Kidney (tissue), 14 donors: ENCODE results near the gene KLK15. TPM values are rescaled to one million over a fixed set of nuclear protein-coding genes. Genes with fewer than 3 reads are reported as not detected.

Experiments
- DNase-seq, 5 donors: peaks; one replicate each; pipeline ENCODE4 v3.0.0-alpha.2; 2013 to 2020
- FAIRE-seq: peaks from 2 replicates; lab custom pipeline; 2012; peaks lifted over from hg19 to GRCh38; lab: Jason Lieb, UNC
- H3K27ac ChIP-seq, 2 donors: one replicate each; pipeline ENCODE4 v1.7.0; 2013; ENCODE audit warnings: low read depth in 2 of 2, low read length in 2 of 2, inconsistent platforms in 1 of 2
- H3K27me3 ChIP-seq: one replicate; pipeline ENCODE4 v1.7.1; 2013; ENCODE audit warnings: low read length, inconsistent platforms; ENCODE audit not compliant: control insufficient read depth, insufficient read depth
- H3K36me3 ChIP-seq, 3 donors: one replicate each; pipeline versions ENCODE4 v1.7.0 to v1.7.1; 2013; ENCODE audit warnings: low read length in 3 of 3, control low read depth in 1 of 3, inconsistent platforms in 1 of 3; ENCODE audit not compliant: insufficient read depth in 3 of 3, control insufficient read depth in 2 of 3
- H3K4me1 ChIP-seq, 3 donors: one replicate each; pipeline versions ENCODE4 v1.7.0 to v1.7.1; 2013; ENCODE audit warnings: low read length in 3 of 3, inconsistent platforms in 1 of 3, low read depth in 1 of 3; ENCODE audit not compliant: control insufficient read depth in 2 of 3, insufficient read depth in 2 of 3
- H3K4me3 ChIP-seq, 3 donors: one replicate each; pipeline versions ENCODE4 v1.7.0 to v1.8.1; 2013; ENCODE audit warnings: low read length in 3 of 3, control low read depth in 1 of 3, inconsistent platforms in 1 of 3
- H3K9ac ChIP-seq, 3 donors: one replicate each; pipeline versions ENCODE4 v1.7.0 to v1.7.1; 2013; ENCODE audit warnings: low read length in 3 of 3, control low read depth in 1 of 3, inconsistent platforms in 1 of 3
- H3K9me3 ChIP-seq, 3 donors: one replicate each; pipeline versions ENCODE4 v1.7.0 to v1.7.1; 2013; ENCODE audit warnings: low read length in 3 of 3, control low read depth in 1 of 3, inconsistent platforms in 1 of 3; ENCODE audit not compliant: control insufficient read depth in 2 of 3, insufficient read depth in 1 of 3
- intact Hi-C: fragments of 100-400 bp; cut with DNase I; formaldehyde crosslinking; loops from one replicate; pipeline ENCODE4 v1.11.1; 2022
- polyA plus RNA-seq: library from polyadenylated mRNA; stranded (reverse); fragments of 350-450 nt; fragmentation: Illumina TruSeq; extraction: RNeasy Lipid Tissue Mini Kit (QIAGEN cat#74804); gene quantifications from one replicate; pipeline ENCODE4 v1.2.3, GENCODE V29; 2014; ENCODE audit warnings: low read depth, low replicate concordance; ENCODE audit not compliant: insufficient read depth
- total RNA-seq: library from RNA; stranded (reverse); fragmentation: NEBNext Ultra II Directional; extraction: Animal tissue kit (Norgen Biotek cat#: 25700); gene quantifications from one replicate; pipeline ENCODE4 v1.2.1, GENCODE V29; 2021
- TF ChIP-seq, protein P1 (sequence below): IDR thresholded peaks from 3 replicates; pipeline ENCODE4 v1.5.1; 2012; ENCODE audit warnings: mild to moderate bottlenecking, moderate library complexity, borderline replicate concordance; ENCODE audit not compliant: insufficient read depth; ENCODE audit errors: extremely low read depth
- donor health status: control.
- donor health status: control.
- donor health status: control.
- donor health status: control.
- donor health status: control.
- donor health status: DM: yes; HTN: yes; CAD: no.
- donor health status: Normal renal cell carcinoma (clear cell type).

The KLK15 gene
- total and polyA plus RNA-seq, 2 donors from 2014 or later, result 2.7 TPM; not detected in 1

- Histone ChIP-seq H3K36me3 (no peaks in the 10 kb centered on the region), H3K9ac (no peak overlapping the region), H3K4me1 (peaks cover 0 to 11% (median 0%) of the 10 kb centered on the region in 3 donors), H3K27ac (no peak overlapping the region), H3K9me3 (no peaks in the 10 kb centered on the region), H3K4me3 (no peak overlapping the region), H3K27me3 (no peaks in the 10 kb centered on the region)
- TF ChIP-seq, protein P1, sequence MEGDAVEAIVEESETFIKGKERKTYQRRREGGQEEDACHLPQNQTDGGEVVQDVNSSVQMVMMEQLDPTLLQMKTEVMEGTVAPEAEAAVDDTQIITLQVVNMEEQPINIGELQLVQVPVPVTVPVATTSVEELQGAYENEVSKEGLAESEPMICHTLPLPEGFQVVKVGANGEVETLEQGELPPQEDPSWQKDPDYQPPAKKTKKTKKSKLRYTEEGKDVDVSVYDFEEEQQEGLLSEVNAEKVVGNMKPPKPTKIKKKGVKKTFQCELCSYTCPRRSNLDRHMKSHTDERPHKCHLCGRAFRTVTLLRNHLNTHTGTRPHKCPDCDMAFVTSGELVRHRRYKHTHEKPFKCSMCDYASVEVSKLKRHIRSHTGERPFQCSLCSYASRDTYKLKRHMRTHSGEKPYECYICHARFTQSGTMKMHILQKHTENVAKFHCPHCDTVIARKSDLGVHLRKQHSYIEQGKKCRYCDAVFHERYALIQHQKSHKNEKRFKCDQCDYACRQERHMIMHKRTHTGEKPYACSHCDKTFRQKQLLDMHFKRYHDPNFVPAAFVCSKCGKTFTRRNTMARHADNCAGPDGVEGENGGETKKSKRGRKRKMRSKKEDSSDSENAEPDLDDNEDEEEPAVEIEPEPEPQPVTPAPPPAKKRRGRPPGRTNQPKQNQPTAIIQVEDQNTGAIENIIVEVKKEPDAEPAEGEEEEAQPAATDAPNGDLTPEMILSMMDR, result no peak
- intact Hi-C loops, result no loop called here
- no peak for DNase-seq
- FAIRE-seq, result no peak
These were observed 6.6 kb upstream of the KLK15 start for GRCh38 chr19:50839712-50840655.

DNA sequence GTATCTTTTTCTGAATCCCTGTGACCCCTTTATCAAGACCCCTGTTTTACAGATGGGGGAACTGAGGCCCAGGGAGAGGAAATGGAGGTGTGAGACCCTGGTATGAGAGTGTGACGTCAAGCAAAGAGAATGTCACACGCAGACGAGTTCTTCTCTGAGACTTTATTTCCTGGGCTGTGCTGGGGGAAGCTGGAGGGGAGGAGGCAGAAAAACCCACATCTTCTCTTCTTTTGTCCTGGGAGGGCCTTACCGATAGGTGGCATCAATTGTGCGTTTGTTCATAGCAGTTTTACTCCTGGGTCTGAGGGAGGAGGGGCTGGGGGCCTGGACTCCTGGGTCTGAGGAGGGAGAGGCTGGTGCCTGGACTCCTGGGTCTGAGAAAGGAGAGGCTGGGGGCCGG, 4.9 kb upstream of the KLK15 start:
- Histone ChIP-seq H3K4me3 (no peak overlapping the region), H3K36me3 (no peaks in the 10 kb centered on the region), H3K9me3 (no peaks in the 10 kb centered on the region), H3K27ac (no peak overlapping the region), H3K4me1 (peaks cover 0 to 11% (median 0%) of the 10 kb centered on the region in 3 donors), H3K27me3 (no peaks in the 10 kb centered on the region), H3K9ac (no peak overlapping the region)
- TF ChIP-seq, protein P1, result no peak
- intact Hi-C loops, result no loop called here
- no peak for FAIRE-seq
- no peak for DNase-seq

DNA sequence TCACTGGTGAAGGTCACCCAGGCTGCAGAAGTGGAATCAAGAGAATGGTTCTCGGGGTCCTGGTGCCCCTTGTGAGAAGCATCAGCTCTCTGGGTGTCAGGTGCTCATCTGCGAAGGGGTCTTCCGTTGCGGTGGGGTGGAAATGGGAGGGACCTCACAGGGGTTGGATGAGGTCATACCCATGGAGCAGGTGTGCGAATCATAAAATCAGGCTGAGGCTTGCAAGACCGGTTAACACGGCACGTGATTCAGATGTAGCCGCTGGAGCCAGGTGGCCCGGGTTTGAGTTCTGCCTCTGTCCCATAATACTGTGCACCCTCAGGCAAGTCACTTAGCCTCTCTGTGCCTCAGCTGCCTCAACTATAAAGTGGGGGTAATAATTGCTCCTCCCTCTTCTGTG, 3.9 kb upstream of the KLK15 start:
- TF ChIP-seq, protein P1, result no peak
- DNase-seq (peak in 1 of 5 donors; percentile 27), FAIRE-seq (no peak)
- intact Hi-C loops, result no loop called here
- Histone ChIP-seq H3K27me3 (no peaks in the 10 kb centered on the region), H3K9me3 (no peaks in the 10 kb centered on the region), H3K9ac (no peak overlapping the region), H3K27ac (no peak overlapping the region), H3K4me1 (peaks cover 0 to 11% (median 0%) of the 10 kb centered on the region in 3 donors), H3K4me3 (no peak overlapping the region), H3K36me3 (no peaks in the 10 kb centered on the region)
